ENCODE results near the gene ARL2BP. TPM values are rescaled to one million over a fixed set of nuclear protein-coding genes. Genes with fewer than 3 reads are reported as not detected.
"Not testable (repeated sequence)": the region's sequence is repeated elsewhere in the genome, so short reads cannot be mapped to it uniquely, and the experiment has no call there.

ARL2BP gene
- total RNA-seq, 1 experiment from 2014 or later = 76.1 TPM

GRCh38 chr16:57263541-57264351 lies 18.7 kb downstream of the ARL2BP start:
- no peak for DNase-seq (ENCODE audit: low read depth)

- DNase-seq (ENCODE audit: low read depth) = no peak
Observed at GRCh38 chr16:57264381-57264780, 19.3 kb downstream of the ARL2BP start.

- no peak for DNase-seq (ENCODE audit: low read depth)
Observed at GRCh38 chr16:57264950-57265371, 19.9 kb downstream of the ARL2BP start.

- DNase-seq (ENCODE audit: low read depth) = no peak
Observed at GRCh38 chr16:57265850-57266530, 20.9 kb downstream of the ARL2BP start.

- DNase-seq (ENCODE audit: low read depth) = no peak
Observed at GRCh38 chr16:57266531-57267260, 21.6 kb downstream of the ARL2BP start.

GRCh38 chr16:57267343-57267742 lies 22.3 kb downstream of the ARL2BP start:
- not testable (repeated sequence) for DNase-seq (ENCODE audit: low read depth)

GRCh38 chr16:57268804-57269800 lies 24.0 kb downstream of the ARL2BP start:
- no peak for DNase-seq (ENCODE audit: low read depth)

- DNase-seq (ENCODE audit: low read depth) = no peak
Observed at GRCh38 chr16:57270221-57271062, 25.4 kb downstream of the ARL2BP start.

- DNase-seq (ENCODE audit: low read depth) = no peak
Observed at GRCh38 chr16:57271063-57271345, 25.9 kb downstream of the ARL2BP start.

- DNase-seq (ENCODE audit: low read depth) = no peak
Observed at GRCh38 chr16:57271867-57272495, 26.9 kb downstream of the ARL2BP start.

GRCh38 chr16:57273359-57273758 lies 28.3 kb downstream of the ARL2BP start:
- no peak for DNase-seq (ENCODE audit: low read depth)

- no peak for DNase-seq (ENCODE audit: low read depth)
Observed at GRCh38 chr16:57273826-57274225, 28.8 kb downstream of the ARL2BP start.

GRCh38 chr16:57275946-57276345 lies 30.9 kb downstream of the ARL2BP start:
- not testable (repeated sequence) for DNase-seq (ENCODE audit: low read depth)

GRCh38 chr16:57276596-57276995 lies 31.5 kb downstream of the ARL2BP start:
- no peak for DNase-seq (ENCODE audit: low read depth)

GRCh38 chr16:57277586-57277985 lies 32.5 kb downstream of the ARL2BP start:
- peak; percentile 87 for DNase-seq (ENCODE audit: low read depth)

- DNase-seq (ENCODE audit: low read depth) = no peak
Observed at GRCh38 chr16:57278494-57278893, 33.4 kb downstream of the ARL2BP start.

GRCh38 chr16:57279780-57280638 lies 35.0 kb downstream of the ARL2BP start:
- DNase-seq (ENCODE audit: low read depth) = no peak

- DNase-seq (ENCODE audit: low read depth) = no peak
Observed at GRCh38 chr16:57281791-57282190, 36.7 kb downstream of the ARL2BP start.
